ENCODE results near the gene LMCD1.

LMCD1 gene

DNA sequence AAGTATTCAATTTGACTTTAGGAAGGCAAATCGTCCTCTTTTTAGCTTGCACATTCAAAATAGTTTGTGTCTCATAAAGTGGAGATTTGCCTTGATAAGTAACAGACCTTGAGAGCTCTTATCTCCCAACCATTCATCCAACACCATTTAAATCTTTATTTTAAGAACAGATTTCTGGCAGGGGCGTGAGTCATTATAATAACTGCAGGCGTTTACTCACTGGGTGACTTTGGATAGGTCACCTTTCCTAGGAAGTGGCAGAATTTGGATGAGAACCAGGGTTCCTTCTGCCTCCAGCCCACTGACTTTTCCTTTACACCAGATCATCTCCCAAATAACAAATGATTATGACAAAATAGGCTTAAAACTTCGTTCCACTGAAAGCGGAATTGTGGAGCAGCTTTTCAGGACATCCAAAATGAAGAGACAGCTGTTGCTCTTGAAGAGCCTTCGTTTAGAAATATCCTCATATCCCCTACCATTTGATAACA is 5.0 kb downstream of the LMCD1 start:
- DNase-seq, result no peak

- no peak for DNase-seq
These were observed 5.9 kb downstream of the LMCD1 start for GRCh38 chr3:8507496-8507895.

- DNase-seq, result no peak
These were observed 8.3 kb downstream of the LMCD1 start for GRCh38 chr3:8509961-8510360.

- no peak for DNase-seq
These were observed 10.6 kb downstream of the LMCD1 start for GRCh38 chr3:8512234-8512633.

DNA sequence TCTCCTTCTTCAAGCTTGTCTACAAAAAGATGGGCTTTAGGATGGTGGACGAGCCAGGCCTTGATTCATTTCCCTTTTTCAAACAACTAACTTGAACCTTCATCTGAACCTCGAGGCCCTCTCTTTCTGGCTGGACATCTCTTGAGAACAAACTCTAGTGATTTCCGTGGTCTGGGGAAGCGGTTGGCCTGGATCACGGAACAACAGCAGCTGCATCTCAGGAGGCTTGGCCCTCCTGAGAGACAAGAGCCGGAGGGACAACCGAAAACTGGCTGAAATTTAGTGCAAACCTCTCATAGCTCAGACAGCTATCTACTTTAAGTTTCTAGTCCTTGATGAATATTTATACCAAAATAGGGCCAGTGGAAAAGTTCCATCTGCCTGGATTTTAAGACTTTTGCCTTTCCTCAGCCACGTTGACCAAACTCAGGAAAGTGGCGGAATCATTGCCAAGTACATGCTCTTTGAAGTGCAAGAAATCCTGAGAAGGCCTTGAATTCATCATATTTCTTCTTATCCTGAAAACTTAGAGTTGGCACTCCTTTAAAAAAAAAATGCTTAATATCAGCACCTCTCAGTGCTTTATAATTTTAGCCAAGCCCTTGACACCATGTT is 14.5 kb downstream of the LMCD1 start:
- DNase-seq, result no peak

GRCh38 chr3:8516783-8517182 is 15.2 kb downstream of the LMCD1 start:
- DNase-seq, result no peak

- DNase-seq, result no peak
These were observed 15.9 kb downstream of the LMCD1 start for GRCh38 chr3:8517487-8517886.

DNA sequence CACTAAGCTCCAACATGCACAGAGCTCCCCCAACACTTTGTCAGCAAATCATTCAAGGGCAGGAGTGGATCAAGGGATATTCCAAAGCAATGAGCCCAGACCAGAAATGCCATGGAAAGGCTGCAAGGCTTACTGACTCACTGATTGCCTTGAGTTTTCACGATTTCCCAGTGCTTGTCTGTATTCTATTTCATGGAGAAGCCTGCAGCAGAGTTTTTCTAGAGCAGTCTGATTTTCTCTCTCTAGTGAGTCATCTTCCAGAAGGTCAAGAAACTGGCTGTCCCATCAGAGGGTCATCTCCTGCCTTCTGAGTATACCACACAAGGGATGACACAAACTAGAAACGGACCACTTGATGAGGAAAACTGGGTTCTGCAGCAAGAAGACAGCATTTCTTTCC is 16.5 kb downstream of the LMCD1 start:
- no peak for DNase-seq

DNA sequence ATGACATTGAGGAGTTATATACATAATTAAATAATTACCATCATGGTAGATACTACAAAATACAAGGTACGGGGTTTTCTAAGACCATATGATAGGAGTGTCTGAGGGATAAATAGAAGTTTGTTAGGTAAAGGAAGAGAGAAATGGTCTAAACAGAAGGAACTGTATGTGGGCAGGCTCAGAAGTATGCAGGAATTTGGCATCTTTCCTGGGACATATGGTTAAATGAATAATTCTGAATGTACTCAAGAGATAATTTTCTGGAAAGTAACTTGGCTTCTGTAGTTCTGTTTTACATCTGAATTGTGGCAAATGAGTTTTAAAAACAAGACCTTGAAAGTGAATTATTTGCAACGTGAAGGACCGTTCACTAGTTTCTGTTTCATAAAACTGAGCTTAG is 17.5 kb downstream of the LMCD1 start:
- no peak for DNase-seq

- no peak for DNase-seq
These were observed 18.3 kb downstream of the LMCD1 start for GRCh38 chr3:8519774-8520448.

GRCh38 chr3:8520816-8521403 is 19.3 kb downstream of the LMCD1 start:
- DNase-seq, result no peak

DNA sequence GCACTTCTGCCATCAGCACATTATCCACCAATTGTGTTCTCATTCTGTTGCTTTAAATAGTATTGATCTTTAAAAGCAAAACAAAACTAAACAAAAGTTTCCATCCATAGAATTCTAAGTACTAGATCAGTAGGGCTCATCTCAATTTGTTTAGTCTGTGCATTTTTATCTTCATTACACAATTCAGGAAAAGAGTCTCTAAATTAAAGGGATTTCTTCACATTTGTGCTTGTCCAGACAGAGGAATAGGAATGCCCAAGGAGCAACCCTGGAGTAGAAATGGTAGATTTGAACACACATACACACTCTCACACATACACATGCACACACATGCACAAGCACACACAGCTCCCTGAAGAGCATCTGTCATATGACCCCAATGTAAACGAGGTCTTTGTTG is 21.4 kb downstream of the LMCD1 start:
- no peak for DNase-seq

GRCh38 chr3:8524249-8524648 is 22.6 kb downstream of the LMCD1 start:
- DNase-seq, result no peak

- DNase-seq, result no peak
These were observed 23.2 kb downstream of the LMCD1 start for GRCh38 chr3:8524656-8525399.

DNA sequence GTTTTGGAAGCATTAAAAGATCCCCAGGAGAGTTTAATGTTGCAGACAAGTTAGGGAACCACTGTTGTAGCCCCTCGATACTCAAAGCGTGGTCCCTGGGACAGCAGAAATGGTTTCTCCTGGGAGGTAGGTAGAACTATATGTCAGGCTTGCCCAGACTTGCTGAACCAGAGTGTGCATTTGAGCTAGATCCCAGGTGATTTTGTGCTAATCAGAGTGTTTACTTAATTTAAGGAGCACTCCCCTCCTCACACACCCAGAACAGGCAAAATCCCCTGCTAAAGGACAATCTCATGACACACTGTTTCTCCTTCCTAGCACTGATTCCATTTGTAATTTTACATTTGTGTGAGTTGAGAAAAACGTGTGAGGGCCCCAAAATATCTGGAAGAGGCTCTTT is 24.3 kb downstream of the LMCD1 start:
- no peak for DNase-seq

DNA sequence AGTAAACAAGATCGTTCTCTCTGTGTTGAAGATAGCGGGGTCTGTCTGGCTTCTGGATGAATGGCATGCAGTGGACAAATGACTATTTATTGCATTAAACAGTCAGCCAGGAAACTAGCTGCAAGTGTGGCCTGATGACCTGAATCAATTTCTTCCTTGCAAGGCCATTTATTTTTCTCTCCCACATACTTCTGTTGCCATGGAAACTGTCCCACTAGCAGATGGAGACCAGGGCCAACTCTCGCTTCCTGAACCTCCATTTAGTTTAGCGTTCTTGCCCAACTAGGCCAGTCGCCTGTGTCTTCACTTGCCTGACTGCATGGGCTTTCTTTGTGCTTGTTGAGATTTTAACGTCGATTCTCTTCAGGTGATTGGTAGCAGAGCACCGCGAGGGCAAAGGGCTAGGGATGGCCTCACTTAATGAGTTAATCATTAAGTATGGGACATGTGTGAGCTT is 27.6 kb downstream of the LMCD1 start:
- DNase-seq, result no peak

DNA sequence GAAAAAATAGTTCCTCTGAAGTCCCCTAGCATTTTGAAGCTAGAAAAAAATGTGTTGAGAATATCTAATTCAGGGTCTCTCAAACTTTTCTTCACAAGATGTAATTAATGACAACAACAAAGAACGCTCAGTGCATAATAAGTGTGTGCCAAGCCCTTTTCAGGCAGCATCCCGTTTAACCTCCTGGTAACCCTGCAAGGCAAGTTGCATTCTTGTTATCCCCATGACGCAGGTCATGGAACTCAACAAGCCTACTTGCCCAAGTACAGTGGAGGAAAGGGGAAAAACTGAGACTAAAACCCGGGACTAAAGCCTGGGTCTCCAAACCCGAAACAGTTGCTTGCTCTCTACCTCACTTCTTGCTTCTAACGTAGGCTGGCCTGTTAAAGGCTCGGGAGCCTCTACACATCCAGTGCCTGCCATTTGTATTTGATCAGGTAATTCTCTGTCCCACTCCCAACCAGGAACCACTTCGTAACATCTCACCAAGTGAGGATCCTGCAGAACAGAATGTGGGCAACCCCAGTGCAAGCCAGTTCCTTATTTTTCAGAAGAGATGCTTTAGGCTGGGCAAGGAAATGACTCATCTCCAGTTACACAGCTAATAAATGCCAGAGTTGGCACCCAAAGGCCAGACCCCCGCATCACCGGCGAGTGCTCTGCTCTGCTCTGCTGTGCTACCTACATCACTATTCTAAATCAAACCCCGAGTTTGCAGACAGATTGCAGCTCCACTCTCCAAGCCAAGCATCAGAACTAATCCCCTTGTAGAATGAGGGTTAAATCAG is 28.3 kb downstream of the LMCD1 start:
- no peak for DNase-seq

DNA sequence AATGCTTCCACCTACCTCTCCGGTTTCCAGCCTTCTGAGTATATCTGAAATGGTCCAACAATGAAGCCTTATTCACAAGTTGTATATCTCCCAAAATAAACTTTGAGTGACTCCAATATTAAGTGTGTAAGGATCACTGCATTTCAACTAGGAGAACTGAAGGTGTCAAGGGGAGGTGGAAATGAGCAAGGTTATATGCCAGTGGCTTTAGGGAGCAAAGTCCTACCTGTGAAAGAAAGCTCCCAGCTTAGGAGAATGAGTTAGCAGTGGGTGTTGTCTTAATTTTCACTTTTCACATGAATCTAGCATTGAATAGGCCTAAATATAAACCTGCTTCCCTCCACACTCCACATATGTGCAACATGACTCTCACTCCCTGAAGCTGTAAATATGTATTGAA is 29.0 kb downstream of the LMCD1 start:
- DNase-seq, result no peak

- no peak for DNase-seq
These were observed 30.7 kb downstream of the LMCD1 start for GRCh38 chr3:8532251-8532871.

DNA sequence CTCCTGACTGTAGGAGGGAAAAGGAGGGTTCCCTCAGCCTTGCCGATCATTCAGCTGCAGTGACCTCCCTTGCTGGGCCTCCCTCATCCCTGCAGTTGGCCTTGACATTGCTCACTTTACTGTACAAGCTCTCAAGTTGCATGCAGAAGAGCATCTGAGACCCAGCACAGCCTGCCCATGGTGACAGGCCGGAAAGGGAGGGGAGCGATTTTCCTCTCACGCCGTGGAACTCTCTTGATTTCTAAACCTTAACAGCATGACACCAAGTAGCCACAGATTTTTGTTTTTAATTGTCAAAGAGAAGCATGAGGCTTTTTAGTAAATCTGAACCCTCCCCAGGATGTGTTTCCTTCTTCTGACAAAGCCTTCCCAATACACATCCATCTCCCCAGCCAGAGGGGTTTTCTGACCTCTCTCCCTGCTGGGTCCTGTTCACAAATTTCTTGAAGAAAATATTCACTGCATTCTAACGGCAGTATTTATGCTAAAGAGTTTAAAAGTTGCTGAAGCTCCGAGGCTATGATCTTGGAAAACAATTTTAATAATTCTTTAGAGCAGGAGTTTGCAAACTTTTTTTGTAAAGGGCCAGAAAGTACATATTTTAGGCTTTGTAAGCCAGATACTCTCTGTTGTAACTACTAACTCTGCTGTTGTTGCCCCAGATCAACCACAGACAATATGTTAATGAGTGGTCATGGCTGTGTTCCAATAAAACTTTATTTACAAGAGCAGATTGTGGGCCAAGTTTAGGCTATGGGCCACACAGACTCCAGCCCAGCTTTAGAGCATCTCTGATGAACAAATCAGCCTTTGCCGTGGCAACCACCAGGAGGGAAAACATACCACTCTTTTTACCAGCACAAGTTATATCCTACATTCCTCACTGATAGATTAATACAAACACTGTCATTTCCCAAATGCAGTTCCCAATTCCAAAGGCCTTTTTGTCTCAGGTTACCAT is 34.8 kb downstream of the LMCD1 start:
- no peak for DNase-seq

DNA sequence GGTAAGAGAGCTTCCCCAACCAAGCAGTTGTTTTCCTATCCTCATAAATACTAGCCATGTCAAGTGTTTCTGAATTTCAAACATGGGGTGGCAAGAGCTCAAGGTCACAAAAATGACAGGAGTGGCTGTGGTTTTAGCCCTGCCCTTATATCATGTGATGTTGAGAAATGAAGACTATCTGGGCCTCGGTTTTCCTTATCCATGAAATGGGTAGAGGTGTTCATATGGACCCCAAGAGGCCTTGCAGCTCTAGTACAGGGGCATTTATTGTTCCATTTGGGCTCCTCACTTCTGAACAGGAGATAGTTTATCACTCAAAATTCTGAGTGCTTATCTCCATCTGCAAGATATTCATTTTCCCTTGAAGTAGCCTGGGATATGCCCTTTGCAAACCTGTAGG is 35.8 kb downstream of the LMCD1 start:
- no peak for DNase-seq

Data from hematopoietic multipotent progenitor cell treated with erythropoietin and hydrocortisone succinate and interleukin-3 and kit ligand, for 8 days (in vitro differentiated cells).